ENCODE measurements around the gene OTOF. TPM values are rescaled to one million over a fixed set of nuclear protein-coding genes. Genes with fewer than 3 reads are reported as not detected.

The OTOF gene
- total RNA-seq, 2 experiments from 2014 or later = 0.71 to 0.75 TPM

- Histone ChIP-seq H3K4me3 (ENCODE audit: low read length) (no peak overlapping the region), H3K9me3 (ENCODE audit: control insufficient read depth in 1 of 2, insufficient read depth in 1 of 2, low read length in 2 of 2) (no peaks in the 10 kb centered on the region), H3K27me3 (ENCODE audit: control insufficient read depth in 1 of 2, insufficient read depth in 2 of 2, low read length in 2 of 2) (no peaks in the 10 kb centered on the region), H3K36me3 (ENCODE audit: insufficient read depth, low read length) (no peaks in the 10 kb centered on the region), H3K27ac (ENCODE audit: low read depth in 1 of 2, low read length in 2 of 2) (no peak overlapping the region), H3K4me1 (ENCODE audit: insufficient read depth, low read length) (no peaks in the 10 kb centered on the region)
- no peaks in the 10 kb centered on the region for H3K9me3 Mint-ChIP-seq
- H3K27me3 Mint-ChIP-seq = no peaks in the 10 kb centered on the region
- CTCF ChIA-PET = no interaction called here
- ATAC-seq (ENCODE audit: poor library complexity) = no peak
- intact Hi-C loops (cut with DNase I, micrococcal nuclease) = no loop called here
- H3K4me3 Mint-ChIP-seq = no peak overlapping the region
- POLR2A ChIA-PET = interaction anchor here (1.5 kb wide), 1 partner anchor 66 kb away, joined by 3 read pairs; no protein-coding TSS in a partner anchor
- TF ChIP-seq CTCF (IDR thresholded peaks at IDR 0.05) = no peak
- DNase-seq = no peak
- H3K4me1 Mint-ChIP-seq (ENCODE audit: low read depth) = no peaks in the 10 kb centered on the region
- H3K27ac Mint-ChIP-seq = no peak overlapping the region
- H3K36me3 Mint-ChIP-seq (ENCODE audit: low read depth) = no peaks in the 10 kb centered on the region
Measured at GRCh38 chr2:26511466-26511865, 33.5 kb upstream of the OTOF start.

- Mint-ChIP-seq H3K36me3 (ENCODE audit: low read depth) (no peaks in the 10 kb centered on the region), H3K4me3 (no peak overlapping the region), H3K27me3 (no peaks in the 10 kb centered on the region), H3K27ac (no peak overlapping the region), H3K9me3 (no peaks in the 10 kb centered on the region), H3K4me1 (ENCODE audit: low read depth) (no peaks in the 10 kb centered on the region)
- CTCF ChIA-PET = no interaction called here
- H3K27ac ChIP-seq (ENCODE audit: low read depth in 1 of 2, low read length in 2 of 2) = no peak overlapping the region
- no peak for ATAC-seq (ENCODE audit: poor library complexity)
- no peaks in the 10 kb centered on the region for H3K36me3 ChIP-seq (ENCODE audit: insufficient read depth, low read length)
- POLR2A ChIA-PET = no interaction called here
- no peaks in the 10 kb centered on the region for H3K27me3 ChIP-seq (ENCODE audit: control insufficient read depth in 1 of 2, insufficient read depth in 2 of 2, low read length in 2 of 2)
- H3K4me1 ChIP-seq (ENCODE audit: insufficient read depth, low read length) = no peaks in the 10 kb centered on the region
- intact Hi-C loops (cut with DNase I, micrococcal nuclease) = no loop called here
- TF ChIP-seq CTCF (IDR thresholded peaks at IDR 0.05) = no peak
- no peak for DNase-seq
- no peak overlapping the region for H3K4me3 ChIP-seq (ENCODE audit: low read length)
- no peaks in the 10 kb centered on the region for H3K9me3 ChIP-seq (ENCODE audit: control insufficient read depth in 1 of 2, insufficient read depth in 1 of 2, low read length in 2 of 2)
Measured at GRCh38 chr2:26510344-26510973, 32.5 kb upstream of the OTOF start.

GRCh38 chr2:26509141-26509540 lies 31.2 kb upstream of the OTOF start:
- no peaks in the 10 kb centered on the region for H3K27me3 ChIP-seq (ENCODE audit: control insufficient read depth in 1 of 2, insufficient read depth in 2 of 2, low read length in 2 of 2)
- Mint-ChIP-seq H3K4me3 (no peak overlapping the region), H3K4me1 (ENCODE audit: low read depth) (no peaks in the 10 kb centered on the region), H3K9me3 (no peaks in the 10 kb centered on the region), H3K27me3 (no peaks in the 10 kb centered on the region), H3K36me3 (ENCODE audit: low read depth) (no peaks in the 10 kb centered on the region), H3K27ac (no peak overlapping the region)
- ChIA-PET POLR2A (no interaction called here), CTCF (no interaction called here)
- no peaks in the 10 kb centered on the region for H3K36me3 ChIP-seq (ENCODE audit: insufficient read depth, low read length)
- intact Hi-C loops (cut with DNase I, micrococcal nuclease) = no loop called here
- ATAC-seq (ENCODE audit: poor library complexity) (no peak), DNase-seq (no peak)
- peaks cover under 1% of the 10 kb centered on the region for H3K4me1 ChIP-seq (ENCODE audit: insufficient read depth, low read length)
- H3K9me3 ChIP-seq (ENCODE audit: control insufficient read depth in 1 of 2, insufficient read depth in 1 of 2, low read length in 2 of 2) = no peaks in the 10 kb centered on the region
- no peak for TF ChIP-seq CTCF (IDR thresholded peaks at IDR 0.05)
- no peak overlapping the region for H3K4me3 ChIP-seq (ENCODE audit: low read length)
- H3K27ac ChIP-seq (ENCODE audit: low read depth in 1 of 2, low read length in 2 of 2) = no peak overlapping the region

Measured in CD4-positive, alpha-beta T cell (primary cell).